ENCODE measurements around the gene PPP4R3C.
"Not testable (repeated sequence)": the region's sequence is repeated elsewhere in the genome, so short reads cannot be mapped to it uniquely, and the experiment has no call there.

Gene PPP4R3C

DNA sequence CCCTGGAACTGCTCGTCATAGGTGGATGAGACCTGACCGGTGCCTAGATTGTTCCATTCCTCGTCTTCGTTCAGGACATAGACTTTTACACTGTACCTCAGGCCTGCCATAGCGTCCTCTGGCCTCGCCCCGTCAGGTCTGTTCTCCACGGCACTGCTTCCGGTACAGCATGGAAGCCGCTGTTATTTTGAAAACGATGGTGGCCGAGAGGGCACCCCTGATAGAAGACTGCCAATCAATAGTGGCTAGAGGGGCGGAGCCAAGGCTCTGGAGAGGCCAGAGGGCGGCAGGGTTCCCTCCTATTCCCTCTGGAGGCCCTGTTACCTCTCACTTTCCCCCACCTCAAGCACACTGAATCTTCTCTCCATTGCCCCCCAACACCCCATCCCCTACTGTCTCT is at the start of gene PPP4R3C:
TSS of gene PPP4R3C (minus strand) at position 155 of the 400 bp plus-strand sequence. CDS start at position 110, 45 bp downstream.
- DNase-seq, result no peak

GRCh38 chrX:27491397-27491796 is 28.3 kb upstream of the PPP4R3C start:
- DNase-seq, result no peak

GRCh38 chrX:27466051-27466450 is 2.9 kb upstream of the PPP4R3C start:
- DNase-seq, result no peak

GRCh38 chrX:27465036-27465435 is 1.9 kb upstream of the PPP4R3C start:
- no peak for DNase-seq

DNA sequence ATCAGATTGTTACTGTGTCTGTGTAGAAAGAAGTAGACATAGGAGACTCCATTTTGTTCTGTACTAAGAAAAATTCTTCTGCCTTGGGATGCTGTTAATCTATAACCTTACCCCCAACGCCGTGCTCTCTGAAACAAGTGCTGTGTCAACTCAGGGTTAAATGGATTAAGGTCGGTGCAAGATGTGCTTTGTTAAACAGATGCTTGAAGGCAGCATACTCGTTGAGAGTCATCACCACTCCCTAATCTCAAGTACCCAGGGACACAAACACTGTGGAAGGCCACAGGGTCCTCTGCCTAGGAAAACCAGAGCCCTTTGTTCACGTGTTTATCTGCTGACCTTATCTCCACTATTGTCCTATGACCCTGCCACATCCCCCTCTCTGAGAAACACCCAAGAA is 4.0 kb downstream of the PPP4R3C start:
- not testable (repeated sequence) for DNase-seq

- not testable (repeated sequence) for DNase-seq
Observed at GRCh38 chrX:27458544-27458943, 4.6 kb downstream of the PPP4R3C start.

DNA sequence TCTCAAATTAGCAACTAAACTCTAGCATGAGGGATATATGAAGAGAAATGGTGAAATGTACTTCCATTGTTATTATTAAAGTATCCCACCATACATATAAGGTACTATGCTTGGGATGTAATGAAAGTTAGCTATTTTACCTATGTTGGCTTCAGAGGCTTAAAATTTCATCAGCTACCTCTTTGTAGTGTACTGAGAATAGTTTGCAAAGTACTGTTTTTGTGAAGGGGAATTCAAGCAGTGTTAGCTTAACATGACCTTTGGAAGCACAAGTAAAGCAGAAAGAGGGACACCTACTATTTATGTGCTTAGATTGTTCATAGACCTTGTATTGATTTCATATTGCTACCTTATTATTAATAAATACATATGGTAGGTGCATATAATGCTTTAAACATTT is 11.8 kb downstream of the PPP4R3C start:
- DNase-seq, result no peak

GRCh38 chrX:27446423-27446822 is 16.7 kb downstream of the PPP4R3C start:
- DNase-seq, result no peak

GRCh38 chrX:27445438-27445837 is 17.7 kb downstream of the PPP4R3C start:
- no peak for DNase-seq

DNA sequence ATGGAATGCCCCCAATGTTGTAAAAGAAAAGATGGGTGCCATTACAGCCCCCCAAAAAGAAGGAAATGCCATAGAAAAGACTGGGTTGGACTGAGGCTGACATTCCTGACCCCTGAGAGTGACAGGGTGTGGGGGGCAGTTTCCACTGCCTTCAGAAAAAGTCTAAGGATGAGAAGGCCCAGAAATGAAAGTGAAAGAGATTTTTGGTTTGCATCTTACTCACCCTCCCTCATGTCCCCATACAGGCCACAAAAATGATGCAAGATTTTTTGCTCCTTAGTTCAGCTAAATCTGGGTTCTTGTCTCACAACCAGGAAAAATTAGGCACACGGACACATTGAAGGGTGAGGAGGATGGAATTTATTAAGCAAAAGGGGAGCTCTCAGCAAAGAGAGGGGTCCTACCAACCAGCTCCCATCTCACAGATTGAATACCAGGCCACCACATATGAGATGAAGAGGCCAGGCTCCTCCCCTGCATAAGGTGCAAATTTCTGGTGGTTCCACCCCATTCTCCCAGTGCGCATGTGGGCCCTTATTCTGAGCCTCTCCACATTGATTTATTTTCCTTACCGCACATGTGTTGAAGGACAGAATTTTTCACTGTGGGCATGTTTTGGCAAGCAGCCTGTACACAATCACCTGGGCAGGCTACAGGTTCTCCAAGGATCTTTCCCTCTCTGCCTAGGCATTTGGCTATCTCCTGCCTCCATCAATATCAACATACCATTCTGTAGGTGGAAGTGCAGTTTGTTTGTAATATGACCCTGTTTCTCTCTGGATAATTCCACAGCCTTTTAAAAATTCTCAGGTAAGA is 18.8 kb downstream of the PPP4R3C start:
- DNase-seq, result no peak

DNA sequence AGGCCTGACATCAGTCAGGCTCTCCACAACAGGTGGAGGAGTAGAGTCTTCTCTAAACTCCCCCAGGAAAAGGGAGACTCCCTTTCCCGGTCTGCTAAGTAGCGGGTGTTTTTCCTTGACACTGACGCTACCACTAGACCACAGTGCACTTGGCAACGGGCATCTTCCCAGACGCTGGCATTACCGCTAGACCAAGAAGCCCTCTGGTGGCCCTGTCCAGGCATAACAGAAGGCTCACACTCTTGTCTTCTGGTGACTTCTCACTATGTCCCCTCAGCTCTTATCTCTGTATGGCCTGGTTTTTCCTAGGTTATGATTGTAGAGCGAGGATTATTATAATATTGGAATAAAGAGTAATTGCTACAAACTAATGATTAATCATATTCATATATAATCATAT is 20.7 kb downstream of the PPP4R3C start:
- DNase-seq, result not testable (repeated sequence)

GRCh38 chrX:27439771-27440170 is 23.4 kb downstream of the PPP4R3C start:
- DNase-seq, result no peak

GRCh38 chrX:27438937-27439336 is 24.2 kb downstream of the PPP4R3C start:
- DNase-seq, result no peak

- no peak for DNase-seq
Observed at GRCh38 chrX:27435031-27435430, 28.1 kb downstream of the PPP4R3C start.

Measured in NCI-H226 (cell line).